EL (cell line): Measurements from ENCODE around the gene WNT4.

Experiments
- DNase-seq: peaks from one replicate; pipeline ENCODE4 v3.0.0-alpha.2; 2016

WNT4 gene

DNA sequence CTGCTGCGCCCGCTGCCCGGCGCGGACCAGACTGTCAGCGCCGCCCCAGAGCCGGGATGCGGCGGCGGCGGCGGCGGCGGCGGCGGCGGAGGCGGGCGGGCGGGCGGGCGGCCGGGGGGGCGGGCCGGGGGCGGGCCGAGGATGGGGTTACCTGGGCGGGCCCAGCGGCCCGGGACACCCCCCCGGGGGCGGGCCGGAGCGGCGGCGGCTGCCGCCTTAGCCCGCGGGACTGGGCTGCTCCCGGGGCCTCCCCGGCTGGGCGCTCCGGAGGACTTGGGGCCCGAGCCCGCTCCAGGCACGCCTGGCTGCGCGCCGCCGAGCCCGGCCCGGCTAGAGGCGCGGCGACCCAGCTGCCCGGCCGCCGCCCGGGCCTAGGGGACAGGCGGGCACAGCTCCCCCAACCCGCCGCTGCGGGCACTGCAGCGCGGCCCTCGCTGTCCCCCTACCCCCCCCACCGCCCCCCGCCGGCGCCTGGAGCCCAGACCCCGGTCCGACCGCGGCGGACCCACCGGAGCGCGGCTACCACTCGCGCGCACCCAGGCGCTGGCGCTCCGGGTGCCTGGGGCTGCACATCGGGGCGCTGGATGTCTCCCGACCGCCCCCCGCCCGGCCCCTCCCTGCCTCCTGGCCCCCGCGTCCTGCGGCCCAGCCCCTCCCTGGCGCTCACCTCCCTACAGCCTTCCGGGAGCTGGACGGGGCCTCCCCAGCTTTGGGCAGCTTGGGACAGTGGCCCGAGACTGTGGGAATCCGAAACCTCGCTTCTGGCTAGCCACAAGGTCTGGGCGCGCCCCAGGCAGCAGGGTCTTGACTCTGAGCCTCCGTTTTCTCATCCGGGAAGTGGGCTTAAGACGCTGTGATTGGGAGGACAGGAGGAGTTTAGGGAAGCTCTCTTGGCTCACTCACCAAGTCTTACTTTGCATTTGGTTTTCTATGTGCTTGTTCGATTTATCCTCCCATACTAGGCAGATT, at the start of gene WNT4:
Gene WNT4, minus strand, starts transcription at position 33 of the 969 bp plus-strand sequence. CDS start 175 bp downstream, outside the sequence.
- DNase-seq = peak; percentile 37

DNA sequence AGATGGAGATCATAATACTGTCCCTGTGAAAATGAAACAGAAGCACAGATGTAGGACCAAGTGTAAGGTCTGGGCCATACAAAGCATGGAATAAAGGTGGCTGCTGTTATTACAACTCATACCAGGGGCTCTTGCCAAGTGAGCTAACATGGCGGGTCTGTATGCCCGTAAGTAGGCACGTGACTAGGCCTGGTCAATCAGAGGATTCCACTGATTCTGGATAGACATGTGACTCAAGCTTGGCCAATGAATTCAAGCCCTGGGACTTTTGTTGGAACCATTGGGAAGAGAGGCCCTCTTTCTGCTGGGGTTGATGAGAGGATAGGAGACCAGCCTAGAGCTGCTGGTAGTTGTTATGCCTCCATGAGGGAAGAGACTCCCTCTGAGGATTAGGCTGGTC, 47.8 kb upstream of the WNT4 start:
- DNase-seq = no peak

DNA sequence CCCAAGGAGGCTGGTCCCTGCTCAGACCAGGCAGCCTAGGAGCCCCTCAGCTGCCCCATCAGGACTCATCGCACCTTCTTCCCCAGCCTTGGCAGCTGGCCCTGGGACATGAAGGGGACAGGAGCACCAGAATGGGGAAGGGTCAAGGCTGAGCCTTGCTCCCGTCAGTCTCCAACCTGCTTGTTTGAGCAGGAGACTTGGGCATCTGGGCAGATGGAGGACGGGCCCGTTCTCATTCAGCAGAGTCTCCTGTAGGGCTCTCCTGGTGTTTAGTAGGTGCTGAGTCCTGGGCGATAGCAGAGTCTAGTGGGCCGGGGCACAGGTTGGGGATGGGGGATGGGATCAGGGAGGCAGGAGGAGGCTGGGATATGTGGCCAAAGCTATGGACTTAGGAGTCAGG, 47.4 kb upstream of the WNT4 start:
- DNase-seq = no peak

DNA sequence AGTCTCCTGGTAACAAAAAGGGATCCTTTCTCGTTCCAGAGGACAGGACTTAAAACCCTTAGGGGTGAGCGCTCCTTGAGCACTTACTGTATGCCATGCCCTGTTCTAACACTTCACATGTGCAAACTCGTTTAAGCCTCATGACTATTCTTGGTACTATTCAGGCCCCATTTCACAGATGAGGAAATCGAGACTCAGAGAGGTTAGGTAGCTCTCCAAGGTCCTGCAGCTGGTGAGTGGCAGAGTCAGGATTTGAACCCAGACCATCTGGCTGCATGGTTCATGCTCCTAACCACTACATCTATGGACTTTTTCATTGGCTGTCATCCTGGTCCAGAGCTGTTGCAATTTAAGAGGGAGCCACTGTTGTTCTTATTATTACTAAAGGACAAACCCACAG, 46.7 kb upstream of the WNT4 start:
- no peak for DNase-seq

DNA sequence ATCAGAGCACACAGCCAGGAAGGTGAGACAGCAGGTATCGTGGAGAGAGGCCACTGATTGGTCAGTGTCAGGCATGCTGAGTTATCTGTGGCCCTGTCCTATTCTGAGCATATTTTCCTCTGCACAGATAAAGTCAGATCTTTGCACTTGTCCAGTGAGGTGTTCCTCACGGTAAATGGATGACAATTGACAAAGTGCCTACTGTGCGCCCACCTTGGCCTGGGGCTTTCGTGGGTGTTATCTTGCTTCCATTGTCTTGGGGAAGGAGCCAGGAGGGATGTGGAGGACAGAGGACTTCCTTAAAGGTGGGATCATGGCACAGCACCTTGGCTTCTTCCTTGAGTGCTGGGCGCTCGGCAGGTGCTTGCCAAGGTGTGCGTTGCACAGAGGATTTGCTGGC, 46.0 kb upstream of the WNT4 start:
- no peak for DNase-seq

DNA sequence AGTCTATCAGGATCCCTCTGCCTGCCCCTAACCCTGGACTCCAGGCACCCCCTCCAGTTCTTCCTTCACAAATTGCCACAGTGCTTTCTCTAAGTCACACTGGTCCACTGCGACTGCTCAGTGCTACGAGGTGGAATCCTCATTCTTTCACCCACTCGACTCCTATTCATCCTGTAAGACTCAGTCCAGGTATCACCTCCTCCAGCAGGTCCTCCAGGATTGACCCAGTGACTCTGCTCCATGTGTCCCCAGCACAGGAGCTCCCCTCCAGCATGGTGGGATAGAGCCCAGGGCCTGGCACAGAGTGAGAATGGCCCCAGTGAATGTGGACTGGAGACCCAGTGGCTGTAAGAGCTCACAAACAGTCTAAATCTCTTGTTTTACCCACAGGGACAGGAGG, 45.5 kb upstream of the WNT4 start:
- DNase-seq = no peak

DNA sequence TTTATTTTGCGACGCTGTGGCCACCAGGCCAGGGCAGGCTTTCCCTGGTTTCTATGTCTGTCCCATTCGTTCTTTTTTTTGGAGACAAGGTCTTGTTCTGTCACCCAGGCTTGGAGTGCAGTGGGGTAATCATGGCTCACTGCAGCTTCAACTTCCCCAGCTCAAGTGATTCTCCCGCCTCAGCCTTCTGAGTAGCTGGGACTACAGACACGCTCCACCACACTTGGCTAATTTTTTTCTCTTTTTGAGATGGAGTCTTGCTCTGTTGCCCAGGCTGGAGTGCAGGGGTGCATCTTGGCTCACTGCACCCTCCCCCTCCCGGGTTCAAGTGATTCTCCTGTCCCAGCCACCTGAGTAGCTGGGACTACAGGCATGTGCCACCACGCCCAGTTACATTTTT, 43.4 kb upstream of the WNT4 start:
- DNase-seq = no peak

DNA sequence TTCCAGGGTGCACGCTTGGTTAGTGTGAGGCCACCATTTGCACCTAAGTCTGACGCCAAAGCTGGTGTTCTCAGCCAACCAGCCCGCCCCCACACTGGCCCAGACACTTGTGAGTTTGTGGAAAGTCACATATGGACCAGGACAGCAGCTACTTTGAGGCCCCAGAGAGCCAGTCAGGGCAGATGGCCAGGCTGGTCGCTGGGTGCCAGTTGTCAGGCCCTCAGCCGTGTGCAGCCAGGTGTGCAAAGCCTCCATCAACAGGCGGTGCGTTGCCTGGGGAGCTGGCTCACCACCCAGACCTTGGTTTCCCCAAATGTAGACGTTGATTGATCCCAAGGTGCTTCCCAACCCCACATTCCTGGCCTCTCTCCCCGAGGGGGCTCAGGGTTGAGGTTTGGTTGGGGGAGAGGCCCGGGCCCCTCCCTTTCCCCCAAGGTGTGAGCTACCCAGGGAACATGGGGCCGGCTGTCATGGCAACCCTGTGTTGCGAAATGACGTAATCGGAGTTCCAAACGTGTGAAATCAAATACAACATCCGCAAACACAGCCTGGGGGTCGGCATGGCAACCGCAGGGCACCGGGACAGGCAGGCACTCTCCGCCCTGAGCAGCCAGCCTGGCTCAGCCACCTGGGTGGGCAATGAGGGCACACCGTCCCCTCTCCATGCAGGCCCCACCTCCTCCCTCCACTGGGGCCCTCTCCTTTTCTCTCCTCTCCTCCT, 42.2 kb upstream of the WNT4 start:
- DNase-seq = no peak

DNA sequence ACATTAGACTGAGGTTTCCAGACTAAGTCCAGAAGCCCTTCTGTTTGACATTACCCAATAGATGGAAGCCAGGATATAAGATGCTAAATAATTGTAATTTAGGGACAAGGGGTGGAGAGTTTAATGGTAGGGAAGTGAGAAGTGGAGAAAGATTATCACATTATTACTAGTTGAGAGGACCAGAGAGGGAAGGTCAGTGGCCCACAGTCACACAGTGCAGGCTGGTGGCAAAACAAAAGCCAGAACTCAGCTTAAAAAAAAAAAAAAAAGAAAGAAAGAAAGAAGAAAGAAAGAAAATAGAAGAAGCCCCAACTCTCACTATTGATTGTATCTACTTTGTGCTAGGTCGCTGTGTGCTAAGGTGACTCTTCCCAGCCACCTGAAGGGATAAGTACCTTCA, 41.6 kb upstream of the WNT4 start:
- DNase-seq = no peak

DNA sequence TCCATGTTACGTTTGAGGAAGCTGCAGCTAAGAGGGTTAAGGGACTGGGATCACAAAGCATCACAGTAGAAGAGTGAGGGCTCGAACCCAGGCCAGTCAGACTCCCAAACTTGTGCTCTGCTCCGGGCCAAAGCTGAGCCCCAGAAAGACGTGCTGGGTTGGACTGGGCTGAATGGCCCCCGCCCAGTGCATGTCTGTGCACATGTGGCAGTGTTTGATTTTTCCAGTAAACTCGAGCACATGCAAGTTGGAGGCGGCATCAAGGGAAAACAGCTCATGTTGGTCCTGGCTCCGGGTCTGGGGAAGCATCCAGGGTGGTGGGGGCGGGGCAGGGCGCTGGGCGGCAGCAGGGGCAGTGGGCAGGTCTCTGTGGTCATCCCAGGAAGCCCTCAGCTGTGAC, 39.8 kb upstream of the WNT4 start:
- DNase-seq = no peak

DNA sequence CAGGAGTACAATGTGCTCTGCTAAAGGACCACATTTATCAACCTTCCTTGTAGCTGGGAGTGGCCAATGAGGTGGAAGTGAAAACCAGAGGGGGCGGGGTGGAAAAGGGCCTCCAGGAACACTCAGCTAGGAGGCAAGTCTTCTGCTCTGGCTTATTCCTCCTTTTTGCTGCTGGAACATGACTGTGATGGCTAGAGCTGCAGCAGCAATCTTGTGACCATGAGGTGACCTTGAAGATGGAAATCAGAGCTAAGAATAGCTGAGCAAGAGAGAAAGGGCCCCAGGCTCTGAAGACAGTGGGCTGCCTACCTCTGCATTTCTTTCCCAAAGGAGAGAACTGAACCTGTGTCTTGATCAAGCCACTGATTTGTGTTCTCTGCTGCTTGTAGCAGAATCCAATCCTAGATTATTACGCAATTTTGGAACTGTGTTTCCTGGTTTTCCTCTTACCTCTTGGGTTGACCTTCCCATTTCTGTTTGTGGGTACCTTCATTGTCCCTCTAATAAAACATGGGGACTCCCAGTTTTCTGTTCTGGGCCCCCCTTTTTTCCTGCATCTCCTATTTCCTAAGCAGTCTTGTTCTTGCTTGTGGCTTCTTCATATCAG, 36.4 kb upstream of the WNT4 start:
- DNase-seq = no peak

DNA sequence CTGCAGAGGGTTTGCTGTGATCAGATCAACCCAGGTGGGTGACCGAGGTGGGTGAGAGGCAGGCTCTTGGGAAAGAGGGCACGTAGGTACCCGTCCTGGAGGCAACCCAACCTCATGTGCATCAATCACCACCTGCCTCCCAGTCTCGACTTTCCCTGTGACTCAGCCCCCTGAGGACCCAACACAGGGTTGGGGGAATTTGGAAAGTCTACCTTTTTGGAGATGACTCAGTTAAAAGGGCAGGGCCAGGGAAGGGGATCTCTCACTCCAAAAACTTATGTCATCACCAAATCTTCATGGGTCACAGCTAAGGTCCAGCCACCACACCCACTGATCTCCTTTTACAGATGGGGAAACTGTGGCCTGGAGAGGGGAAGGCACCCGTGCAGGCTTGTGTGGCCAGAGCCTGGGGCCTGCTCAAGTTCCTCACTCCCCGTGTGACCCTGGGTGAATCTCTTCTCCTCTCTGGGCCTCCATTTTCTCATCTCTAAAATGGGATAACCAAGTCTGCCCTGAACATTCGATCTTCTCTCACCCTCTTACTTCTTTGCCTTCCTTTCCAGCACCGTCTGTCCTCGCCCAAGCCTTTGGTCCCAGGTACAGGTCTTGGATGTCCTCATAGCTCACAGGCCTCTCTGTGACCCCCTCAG, 34.6 kb upstream of the WNT4 start:
- no peak for DNase-seq

DNA sequence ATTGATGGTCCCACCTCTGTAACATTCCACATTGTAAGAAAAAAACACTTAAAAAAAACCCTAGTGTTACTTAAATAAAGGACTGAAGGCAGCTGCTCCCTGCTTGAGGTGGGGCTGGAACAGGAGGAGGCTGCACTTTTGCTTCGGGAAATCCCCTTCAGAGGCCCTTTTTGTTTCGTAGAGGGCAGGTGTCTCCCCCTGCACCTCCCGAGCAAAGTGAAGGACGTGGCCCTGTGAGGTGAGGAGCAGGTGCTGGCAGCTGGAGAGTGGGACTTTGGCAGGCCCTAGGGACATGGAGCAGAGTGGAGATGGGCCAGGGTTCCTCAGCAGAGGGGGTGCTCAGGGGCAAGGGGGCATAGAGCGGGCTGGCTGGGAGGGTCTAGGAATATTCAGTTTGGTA, 33.4 kb upstream of the WNT4 start:
- DNase-seq = no peak

DNA sequence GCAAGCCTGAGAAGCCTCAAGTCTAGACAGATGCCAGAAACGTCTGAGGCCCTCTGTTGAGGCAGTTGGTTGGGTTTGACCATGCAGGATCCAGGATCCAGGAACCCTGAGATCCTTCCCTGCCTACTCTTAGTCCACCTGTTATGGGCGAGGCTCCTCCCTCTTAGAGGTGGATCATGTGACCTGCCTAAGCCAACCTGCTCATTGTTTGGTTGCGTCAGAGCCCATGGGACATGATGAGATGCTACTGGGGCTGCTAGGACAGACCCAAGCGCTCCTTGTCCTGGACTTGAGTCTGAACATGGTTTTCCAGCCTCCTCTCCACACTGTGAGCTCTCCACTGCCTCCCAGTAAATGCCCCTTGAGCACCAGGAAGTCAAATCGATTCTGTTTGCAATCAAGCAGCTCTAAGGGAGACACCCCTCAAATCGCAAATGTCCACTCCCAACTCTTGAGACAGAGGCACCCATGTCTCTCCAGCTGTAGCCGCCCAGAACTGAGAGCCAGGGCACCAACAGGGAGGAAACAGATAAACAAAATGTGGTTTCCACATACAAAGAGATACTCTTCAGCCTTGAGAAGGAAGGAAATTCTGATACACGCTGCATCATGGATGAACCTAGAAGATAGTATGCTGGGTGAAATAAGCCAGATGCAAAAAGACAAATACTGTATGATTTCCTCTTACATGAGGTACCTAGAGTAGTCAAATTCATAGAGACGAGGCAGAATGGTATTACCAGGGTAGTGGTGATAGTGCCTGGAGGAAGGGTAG, 31.7 kb upstream of the WNT4 start:
- DNase-seq = no peak

DNA sequence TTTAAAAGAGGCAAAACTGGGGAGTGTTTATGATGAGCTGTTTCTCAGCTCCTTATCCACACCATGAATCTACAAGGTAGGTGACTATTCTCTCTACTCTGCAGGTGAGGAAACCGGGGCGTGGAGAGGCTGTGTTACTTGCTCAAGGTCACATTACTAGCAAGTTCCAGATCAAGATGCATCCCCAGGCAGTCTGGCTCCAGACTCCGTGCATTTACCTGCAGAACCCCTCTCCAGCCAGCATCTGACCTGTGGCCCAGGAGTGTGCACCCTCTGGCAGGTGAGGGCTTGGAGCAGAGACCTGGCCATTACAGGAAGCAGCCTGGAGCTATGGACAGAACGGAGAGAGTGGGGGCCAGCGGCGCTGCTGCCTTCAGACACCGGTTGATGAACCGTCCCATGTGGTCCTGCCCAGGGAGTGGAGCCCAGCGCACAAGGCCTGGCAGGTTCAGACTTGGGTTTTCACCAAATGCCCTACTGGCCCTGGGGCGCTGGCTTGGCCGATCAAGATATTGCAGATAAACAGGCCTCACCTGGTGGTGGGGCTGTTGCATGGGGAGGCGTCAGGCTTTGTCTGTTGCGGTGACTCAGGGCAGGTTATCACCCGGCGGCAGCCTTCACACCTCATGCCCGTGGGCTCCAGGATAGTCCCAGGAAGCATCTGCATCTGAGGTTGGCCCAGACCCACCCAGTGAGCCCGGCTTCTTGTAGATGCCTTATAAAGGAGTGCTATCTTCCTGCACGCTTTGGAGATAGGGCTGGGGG, 29.2 kb upstream of the WNT4 start:
- no peak for DNase-seq

DNA sequence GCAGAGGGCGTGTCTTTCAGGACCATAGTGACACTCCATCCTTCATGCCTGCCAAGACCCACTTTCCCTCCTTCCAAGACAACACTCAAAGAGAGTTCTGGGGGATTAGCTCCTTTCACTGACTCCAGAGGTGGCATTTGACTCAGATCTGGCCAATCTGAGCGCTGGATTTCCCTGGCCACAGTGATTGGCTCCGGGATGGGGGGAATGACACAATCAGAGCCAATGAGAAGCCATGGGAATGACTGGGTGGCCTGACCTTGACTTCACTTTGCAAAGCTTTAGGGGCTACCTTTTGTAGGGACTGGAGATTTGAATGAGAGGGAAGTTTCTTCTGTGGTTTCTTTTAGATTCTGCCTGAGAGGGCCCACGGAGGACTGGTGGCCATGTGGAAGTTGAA, 26.9 kb upstream of the WNT4 start:
- no peak for DNase-seq

DNA sequence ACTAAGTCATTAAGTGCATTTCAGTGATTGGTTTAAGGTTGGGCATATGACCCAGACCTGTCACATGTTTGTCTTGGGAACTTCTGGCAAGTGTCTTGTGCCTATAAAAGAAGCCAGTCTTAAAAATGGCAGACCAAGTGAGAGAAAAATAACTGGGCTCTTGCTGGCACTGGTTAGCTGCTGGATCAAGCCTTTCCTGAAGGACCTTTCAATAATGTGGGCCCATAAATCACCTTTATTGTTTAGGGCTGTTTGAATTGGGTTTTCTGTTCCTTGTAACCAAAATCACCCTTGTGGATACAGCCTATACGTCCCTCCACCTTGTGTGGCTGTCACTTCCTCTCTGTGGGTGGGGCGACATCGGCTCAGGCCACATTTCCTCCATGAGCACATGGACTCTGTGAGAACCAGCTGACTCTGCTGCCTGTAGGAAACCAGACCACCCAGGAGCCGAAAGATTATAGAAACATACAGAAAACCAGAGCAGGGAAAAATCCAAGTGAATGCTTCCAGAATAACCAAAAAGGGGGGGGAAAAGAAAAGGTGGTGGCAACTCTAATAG, 25.6 kb upstream of the WNT4 start:
- DNase-seq = no peak

DNA sequence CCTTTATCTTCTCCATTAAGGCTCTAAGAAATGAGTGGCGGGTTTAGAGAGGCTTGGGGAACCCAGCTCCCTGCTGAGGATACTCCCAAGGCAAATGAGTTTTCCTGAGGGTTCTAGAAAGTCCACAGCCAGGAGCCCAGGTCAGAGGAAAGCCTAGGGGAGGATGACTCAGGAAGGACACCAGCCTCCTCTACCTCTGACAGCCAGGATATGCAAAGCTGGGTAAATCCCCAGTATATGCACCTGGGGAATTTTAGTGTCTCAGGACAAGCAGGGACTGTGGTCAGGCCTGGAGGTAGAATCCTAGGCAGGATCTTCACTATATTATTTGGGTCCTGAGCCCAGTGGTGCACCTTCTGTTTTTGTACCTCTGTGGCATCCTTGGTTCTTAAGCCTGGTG, 23.5 kb upstream of the WNT4 start:
- DNase-seq = no peak

DNA sequence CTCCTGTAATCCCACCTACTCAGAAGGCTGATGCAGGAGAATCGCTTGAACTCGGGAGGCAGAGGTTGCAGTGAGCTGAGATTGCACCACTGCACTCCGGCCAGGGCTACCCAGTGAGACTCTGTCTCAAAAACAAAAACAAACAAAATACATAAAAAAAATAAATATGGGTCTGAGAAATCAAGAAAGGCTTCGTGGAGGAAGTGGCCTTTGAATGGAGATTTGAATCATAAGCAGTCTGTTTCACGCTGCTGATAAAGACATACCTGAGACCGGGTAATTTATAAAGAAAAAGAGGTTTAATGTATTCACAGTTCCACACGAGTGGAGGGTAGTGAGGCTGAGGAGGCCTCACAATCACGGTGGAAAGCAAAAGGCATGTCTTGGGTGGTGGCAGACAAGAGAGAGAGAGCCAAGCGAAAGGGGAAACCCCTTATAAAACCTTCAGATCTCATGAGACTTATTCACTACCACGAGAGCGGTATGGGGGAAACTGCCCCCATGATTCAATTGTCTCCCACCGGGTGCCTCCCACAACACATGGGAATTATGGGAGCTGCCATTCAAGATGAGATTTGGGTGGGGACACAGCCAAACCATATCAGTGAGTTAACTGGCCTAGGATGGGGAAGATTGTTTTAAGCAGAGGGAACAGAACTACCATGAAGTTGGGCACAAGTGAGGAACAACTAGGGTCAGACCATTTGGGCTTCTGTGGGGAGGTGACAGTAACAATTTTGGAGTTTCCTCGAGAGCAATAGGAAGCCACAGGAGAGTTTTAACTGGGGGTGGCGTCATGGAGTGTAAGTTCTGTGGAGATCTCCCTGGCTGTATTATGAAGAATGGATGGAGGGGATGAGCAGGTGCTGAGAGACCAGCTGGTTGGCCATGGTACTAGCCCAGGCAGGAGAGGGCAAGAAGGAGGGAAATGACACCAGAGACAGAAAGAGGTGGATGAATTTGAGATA, 22.2 kb upstream of the WNT4 start:
- DNase-seq = no peak

DNA sequence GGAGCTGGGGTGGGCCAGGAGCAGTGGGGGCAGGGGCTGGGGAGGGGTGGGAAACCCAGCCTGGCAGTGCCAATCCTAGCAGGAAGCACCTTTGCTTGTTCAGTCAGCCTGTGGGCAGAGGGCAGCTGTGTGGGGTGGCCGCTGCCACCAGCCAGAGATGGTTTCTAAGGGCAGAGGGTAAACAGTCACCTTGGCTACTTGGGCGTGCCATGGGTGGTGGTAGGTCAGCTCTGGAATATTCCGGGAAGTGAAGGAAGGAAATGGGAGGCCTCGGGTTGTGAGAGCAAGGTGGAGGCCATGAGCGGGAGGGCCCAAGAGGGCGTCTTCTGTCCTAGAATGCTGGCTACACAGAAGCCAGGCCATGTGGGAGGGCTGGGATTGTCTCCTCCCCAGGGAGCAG, 20.7 kb upstream of the WNT4 start:
- no peak for DNase-seq
